Measurements from ENCODE around the gene CACNA2D4.

CACNA2D4 gene

DNA sequence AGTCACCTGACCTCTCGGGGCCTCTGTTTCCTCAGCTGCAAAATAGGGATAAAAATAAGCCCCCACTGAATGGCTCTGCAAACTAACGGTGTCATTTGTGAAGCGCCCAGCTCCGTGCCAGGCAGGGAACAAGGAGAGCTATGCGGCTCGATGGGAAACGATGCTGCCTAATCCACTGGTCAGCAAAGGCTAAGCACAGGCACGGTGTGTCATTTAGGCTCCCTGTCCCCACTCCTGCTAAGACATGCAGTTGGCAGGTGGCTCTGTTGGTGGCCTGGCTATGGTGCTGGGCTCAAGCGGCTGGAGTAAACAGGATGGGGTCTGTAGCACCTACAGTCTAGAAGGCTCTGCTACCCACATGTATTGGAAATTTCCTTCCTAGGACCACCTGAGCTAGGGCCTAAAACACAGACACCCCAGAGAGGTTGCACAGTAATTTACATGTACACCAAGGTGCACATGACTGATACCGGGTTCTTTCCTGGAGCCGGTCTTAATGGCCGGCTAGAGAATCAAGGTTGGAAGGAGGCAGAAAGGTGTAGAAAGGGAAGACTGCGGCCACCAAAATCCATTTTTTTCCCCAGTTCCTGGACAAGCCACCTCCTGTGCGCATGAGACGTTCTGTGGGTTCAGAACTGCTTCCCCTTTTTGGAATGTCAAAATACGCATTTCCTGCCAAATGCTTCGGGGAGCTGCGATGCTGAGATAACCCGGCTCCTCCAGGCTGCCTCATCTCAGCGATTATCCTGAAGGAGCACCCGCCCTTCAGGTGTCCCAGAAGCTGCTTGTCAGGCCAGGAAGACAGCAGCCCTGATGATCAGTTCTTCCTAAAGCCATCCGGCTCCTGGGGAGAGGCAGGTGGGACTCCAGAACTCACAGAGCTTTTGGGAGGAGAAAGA, 1.0 kb downstream of the CACNA2D4 start:
- DNase-seq (ENCODE audit: low read depth in 2 of 2) = no peak

DNA sequence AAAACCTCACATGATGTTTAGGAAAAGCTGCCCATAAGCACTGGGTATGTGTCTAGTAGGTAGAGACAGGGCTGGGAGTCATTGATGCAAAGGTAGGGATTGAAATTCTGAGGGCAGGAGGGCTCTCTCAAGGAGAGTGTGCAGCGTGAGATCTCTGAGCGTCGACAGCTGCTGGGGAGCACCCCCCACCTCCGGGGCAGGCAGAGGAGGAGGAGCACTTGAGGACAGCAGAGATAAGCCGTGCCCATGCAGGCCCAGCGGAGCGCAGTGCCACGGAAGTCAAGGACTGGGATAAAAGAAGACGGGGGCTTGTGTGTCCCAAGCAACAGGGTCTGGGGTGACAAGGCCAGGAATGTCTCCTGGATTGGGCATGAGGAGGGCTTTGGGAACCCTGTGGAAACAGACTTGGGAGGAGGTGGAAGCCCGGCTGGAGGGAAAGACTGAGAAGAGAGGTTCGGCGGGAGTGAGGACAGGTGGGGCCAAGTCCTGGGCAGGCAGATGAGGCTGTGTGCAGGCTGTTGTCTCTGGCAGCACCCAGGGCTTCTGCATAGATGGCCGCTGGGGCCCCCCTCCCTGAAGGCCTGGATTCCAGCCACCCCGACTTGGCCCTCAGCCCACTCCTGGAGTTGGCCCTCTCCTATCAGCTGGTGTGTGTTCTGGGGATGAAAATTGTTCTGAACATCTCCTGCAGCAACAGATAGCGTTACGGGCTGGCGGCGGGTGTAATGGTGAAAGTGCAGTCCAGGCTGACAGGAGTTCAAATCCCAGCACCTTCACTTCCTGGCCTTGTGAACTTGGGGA, 1.9 kb downstream of the CACNA2D4 start:
- DNase-seq (ENCODE audit: low read depth in 2 of 2) = no peak

GRCh38 chr12:1915082-1915968, 3.1 kb downstream of the CACNA2D4 start:
- peak in 1 of 2 donors; percentile 10 for DNase-seq (ENCODE audit: low read depth in 2 of 2)

DNA sequence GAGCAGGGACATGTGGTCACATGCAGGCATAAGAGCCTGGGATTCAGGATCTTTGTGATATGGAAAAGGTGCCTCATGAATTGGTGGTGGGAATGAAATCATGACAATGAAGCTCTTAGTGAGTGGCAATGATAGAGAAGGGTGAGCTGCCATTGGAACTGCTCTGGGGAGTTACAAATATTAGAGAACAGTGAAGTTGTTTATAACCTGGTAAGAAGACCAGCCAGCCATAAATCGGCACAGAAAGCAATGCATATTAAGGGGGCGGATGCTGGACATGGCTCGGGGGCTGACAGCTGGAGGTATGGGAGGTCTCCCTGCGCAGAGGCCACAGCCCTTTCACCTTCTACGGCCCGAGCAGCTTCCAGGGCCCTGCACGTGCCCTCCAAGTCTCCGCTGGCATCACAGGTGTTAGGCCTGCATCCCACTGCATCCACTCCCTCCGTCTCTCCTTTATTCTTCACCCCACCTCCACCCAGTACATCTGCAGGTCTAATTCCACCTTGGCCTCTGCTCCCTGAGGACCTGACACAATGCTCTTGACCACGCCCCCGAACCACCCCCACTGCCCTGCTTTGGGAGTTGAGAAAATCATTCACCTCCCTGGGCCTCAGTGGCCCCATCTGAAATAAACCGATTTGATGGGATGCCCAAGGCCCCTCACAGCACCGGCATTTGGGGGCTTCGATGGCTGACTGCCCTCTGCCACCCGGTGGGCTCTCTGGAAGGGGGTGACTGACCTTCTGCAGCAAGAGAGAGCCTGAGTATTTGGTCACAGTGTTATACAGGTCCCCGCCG, 4.1 kb downstream of the CACNA2D4 start:
- no peak for DNase-seq (ENCODE audit: low read depth in 2 of 2)

DNA sequence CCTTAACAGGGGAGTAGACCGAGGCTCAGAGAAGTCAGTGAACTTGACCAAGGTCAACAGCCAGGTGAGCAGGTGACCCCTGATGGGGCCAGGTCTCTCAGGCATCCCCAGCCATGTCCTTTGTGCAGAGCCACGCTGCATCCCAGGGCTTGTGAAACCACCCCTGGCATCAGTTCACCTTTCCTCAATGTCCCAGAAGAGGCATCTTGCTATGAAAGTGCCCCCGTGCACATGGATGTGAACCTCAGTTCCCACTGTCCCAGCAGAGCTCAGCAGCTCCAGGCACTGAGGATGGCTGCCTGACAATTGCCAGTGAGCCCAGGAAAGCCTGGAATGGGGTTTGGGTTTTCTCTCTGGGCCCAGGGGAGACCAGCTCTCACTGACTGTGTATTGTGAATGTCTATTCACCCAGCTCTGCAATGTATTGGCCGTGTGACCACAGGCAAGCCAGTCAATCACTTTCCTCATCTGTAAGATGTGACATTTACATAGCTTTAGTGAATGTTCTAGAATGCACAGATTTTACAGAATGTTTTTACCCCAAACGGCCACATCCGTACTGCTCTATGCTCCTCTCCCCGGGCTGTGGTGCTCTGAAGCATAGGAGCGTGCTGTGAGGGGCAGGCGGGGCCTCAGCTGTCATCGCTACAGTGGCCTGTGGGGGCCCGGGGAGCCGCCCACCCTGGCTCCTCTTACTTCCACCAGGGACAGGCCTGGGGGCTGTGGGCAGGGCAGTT, 4.9 kb downstream of the CACNA2D4 start:
- DNase-seq (ENCODE audit: low read depth in 2 of 2) = no peak

DNA sequence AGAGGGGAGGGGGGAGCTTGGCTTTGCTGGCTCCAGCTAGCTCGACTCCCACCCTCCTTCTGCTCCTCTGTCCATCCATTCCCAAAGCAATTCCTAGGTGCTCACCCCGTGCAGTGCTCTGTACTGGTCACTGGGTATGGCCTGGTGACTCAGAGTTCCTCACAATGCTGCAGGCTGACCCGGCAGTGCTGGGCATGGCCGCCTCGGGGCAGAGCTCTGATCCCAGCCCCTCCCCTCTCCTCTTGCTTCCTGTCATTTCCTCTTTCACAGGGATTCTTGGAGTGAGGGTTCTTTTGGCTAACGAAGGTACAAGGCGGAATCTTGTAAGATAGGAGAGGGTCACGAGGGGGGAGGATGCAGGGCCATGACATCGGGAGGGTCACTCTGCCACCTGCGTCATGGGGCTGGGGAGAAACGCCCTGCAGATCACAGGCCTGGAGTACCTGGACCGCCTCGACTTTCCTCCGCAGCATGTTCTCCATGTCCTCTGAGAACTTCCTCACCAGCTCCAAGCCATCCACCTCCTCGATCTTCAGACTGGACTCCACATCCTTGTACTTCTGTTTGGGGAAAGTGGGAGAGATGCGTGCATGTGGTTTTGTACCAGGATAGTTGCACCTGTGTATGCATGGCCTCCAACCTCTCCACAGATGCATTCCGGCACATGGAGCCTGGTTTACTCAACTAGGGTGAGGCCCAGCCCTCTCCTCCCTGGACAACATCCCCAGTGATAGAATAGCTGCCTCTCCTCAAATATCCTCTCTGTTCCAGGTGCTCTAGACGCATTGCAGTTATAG, 5.7 kb downstream of the CACNA2D4 start:
- no peak for DNase-seq (ENCODE audit: low read depth in 2 of 2)

GRCh38 chr12:1911598-1912575, 6.6 kb downstream of the CACNA2D4 start:
- no peak for DNase-seq (ENCODE audit: low read depth in 2 of 2)

DNA sequence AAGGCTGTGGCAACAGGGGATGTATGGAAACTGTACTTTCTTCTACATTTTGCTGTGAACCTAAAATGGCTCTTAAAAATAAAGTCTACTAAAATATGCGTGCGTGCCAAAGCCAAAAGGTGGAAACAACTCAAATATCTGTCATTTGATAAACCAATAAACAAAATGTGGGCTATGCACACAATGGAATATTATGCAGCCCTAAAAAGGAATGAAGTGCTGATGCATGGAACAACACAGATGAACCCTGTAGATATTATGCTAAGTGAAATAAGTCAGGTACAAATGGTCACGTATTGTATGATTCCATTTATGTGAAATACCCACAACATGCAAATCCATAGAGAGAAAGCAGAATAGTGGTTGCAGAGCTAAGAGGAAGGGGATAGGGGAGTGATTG, 8.0 kb downstream of the CACNA2D4 start:
- DNase-seq (ENCODE audit: low read depth in 2 of 2) = no peak

DNA sequence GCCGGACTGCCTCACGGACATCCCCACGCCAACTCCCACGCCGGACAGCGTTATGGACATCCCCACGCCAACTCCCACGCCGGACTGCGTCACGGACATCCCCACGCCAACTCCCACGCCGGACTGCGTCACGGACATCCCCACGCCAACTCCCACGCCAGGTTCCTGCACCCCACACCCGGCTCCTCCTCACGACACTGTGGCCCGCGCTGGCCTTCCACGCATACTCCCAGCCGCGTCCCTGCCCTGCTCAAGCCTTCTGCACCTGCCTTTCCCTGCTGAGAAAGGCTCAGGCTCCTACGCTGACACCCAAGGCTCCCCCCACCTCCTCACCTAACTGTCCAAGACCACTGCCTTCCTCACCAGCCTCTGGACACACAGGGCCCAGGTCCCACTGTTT, 9.7 kb downstream of the CACNA2D4 start:
- no peak for DNase-seq (ENCODE audit: low read depth in 2 of 2)

DNA sequence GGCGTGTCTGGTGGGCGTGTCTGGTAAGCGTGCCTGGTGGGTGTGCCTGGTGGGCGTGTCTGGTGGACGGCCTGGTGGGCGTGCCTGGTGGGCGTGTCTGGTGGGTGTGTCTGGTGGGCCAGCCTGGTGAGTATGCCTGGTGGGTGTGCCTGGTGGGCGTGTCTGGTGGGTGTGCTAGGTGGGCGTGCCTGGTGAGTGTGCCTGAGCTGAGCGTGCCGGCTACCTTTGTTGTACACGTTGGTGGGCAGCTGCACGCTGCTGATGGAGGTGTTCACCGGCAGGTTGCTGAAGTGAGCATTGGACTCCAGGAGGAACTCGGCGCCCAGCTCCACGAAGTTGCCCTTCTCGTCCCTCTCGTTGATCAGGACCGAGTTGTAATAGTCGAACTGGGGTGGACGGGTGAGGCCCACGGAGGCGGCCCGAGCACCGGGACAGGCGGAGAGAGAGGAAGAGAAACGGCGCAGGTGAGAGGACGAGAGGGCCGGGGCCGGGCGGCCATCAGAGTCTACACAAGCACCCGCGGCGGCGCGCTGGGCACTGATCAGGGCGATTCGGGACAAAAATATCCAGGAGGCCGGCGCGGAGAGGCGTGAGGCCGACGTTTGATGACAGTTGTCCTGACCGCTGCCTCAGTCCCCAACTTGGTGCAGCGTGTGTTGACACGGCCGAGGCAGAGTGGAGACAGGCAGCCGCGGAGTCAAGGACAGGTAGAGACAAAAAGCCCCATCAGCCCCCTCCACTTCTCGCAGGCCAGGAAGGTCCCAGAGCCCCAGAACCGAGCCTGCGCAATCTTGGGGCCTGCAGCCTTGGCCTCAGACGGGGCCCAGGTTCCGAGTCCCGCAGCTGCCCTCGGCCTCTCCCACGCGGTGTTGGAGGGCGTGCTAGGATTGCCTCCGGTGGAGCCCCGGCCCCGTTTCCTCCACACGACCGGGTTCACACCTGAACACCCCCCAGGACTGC, 10.5 kb downstream of the CACNA2D4 start:
- peak; percentile 16 to 17 for DNase-seq (ENCODE audit: low read depth in 2 of 2)

- DNase-seq (ENCODE audit: low read depth in 2 of 2) = no peak
Observed at GRCh38 chr12:1906579-1906978, 11.9 kb downstream of the CACNA2D4 start.

GRCh38 chr12:1904875-1905274, 13.6 kb downstream of the CACNA2D4 start:
- no peak for DNase-seq (ENCODE audit: low read depth in 2 of 2)

GRCh38 chr12:1896964-1897363, 21.5 kb downstream of the CACNA2D4 start:
- DNase-seq (ENCODE audit: low read depth in 2 of 2) = no peak

DNA sequence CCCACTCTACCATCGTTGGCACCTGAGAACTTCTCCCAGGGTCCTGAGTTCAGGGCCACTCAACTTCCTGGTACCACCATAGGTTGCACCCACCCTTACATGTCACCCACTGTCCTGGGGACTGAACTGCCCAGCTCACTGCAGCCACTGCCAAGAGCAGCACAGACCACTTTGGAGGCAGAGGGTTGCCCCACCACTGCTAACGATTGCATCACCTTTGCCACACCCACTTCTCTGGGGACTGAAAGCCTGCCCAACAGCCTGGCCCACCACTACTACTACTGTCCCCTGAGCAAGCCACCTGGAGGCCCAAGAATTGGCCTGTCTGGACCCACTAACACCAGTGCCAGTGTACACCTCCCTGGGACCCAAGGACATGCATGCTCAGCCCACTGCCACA, 27.6 kb downstream of the CACNA2D4 start:
- no peak for DNase-seq (ENCODE audit: low read depth in 2 of 2)

DNA sequence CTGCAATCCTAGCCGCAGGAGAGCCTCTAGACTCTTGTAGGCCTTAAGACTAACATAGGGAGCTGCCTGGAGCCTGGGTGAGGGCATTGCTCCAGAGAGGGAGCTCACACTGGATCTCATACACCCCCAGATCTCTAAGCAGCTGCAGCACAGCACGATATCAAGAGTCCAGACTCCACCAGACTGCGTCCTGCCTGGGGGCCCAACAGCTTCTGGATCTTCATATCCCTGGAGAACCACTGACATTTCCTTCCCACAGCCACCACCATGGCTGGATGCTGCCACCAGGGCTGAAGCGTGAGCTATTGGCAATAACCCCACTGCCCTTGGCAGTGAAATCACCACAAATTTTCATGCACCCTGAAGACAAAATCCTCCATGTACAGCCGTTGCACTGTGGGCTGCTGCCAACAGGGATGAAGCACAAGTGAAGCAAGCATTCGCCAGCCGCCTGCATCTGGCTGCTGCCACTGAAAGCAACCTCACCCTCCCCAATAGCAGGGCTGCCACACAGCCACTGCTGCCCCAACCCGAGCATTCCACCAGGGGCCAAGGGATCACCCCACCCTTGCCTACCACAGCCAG, 28.2 kb downstream of the CACNA2D4 start:
- no peak for DNase-seq (ENCODE audit: low read depth in 2 of 2)

DNA sequence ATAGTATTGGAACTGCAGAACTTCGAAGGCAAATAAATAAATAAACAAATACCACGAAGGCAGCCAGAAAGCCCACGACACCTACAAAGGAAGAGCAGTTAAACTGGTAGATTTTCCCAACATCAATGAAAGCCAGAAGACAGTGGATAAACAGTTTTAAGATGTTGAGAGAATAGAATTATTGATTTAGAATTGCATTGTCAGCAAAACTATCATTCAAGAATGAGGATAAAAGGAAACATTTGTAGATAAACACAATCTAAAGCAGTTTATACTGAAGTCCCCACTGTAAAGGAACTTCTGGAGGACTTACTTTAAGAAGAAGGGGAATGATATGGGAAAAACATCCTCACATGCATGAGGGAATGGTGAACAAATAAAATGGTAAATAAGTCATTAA, 29.5 kb downstream of the CACNA2D4 start:
- no peak for DNase-seq (ENCODE audit: low read depth in 2 of 2)

All from stimulated activated CD8-positive, alpha-beta memory T cell treated with anti-CD3 and anti-CD28 coated beads, Interleukin-7, amount 100 ng/mL, for 4 hours (primary cell).